Measurements from ENCODE around the gene TBC1D3E.
"Not testable (repeated sequence)": the region's sequence is repeated elsewhere in the genome, so short reads cannot be mapped to it uniquely, and the experiment has no call there.

Gene TBC1D3E

DNA sequence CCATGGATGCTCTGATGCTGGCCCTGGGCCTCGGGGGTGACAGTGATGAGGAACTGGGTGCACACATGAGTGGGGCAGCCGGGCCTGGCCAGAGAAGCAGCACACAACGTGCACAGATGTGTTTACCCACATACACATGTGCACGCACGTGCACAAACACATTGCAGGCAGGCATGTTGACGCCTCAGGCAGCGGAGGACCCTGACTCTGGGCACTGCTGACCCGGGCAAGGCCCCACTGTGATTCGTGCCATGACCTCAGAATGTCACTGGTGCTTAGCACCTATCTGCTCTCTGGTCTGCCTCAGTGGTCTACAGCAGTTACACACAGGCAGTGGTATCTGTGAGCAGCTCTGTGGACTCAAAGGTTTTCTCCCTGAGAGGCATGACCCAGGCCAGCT lies at the start of gene TBC1D3E:
Gene TBC1D3E, plus strand, starts transcription at position 301 of the 400 bp plus-strand sequence. CDS start 1,545 bp downstream, outside the sequence.
- DNase-seq: not testable (repeated sequence)

DNA sequence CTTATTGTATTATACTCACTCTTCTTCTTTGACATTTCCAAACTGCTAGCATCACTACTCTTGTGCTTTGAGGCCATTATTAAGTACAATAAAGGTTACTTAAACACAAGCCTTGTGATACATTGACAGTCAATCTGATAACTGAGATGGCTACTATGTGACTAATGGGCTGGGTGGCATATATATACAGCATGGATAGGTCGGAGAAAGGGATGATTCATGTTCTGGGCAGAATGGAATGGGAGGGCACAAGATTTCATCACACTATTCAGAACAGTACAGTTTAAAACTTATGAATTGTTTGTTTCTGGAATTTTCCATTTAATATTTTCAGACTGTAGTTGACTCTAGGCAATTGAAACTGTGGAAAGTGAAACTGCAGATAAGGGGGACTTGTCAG lies 40.4 kb upstream of the TBC1D3E start:
- not testable (repeated sequence) for DNase-seq

GRCh38 chr17:38088120-38088519 lies 39.6 kb upstream of the TBC1D3E start:
- DNase-seq: not testable (repeated sequence)

DNA sequence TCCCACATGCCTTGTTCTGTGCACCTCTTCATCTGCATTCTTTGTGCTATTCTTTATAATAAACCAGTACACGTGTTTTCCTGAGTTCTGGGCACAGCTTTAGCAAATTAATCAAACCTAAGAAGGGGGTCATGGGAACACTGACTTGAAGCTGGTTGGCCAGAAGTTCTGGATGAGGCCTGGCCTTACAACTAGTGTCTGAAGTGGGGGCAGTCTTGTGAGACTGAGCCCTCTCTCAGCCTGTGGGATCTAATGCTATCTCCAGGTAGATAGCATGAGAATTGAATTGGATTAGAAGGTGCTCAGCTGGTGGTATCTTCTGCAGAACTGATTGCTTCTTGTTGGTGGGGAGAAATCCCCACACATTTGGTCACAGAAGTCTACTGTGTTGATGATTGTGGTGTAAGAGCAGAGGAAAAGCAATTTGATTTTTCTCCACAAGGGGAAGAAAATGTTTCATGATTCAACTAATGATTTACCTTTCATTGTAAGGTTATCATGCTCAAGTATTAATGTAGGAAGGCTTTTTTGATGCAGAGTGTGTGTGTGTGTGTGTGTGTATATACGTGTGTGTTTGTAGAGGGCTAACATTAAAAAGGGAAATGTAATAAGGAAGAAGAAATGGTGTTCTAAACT lies 33.6 kb upstream of the TBC1D3E start:
- DNase-seq: not testable (repeated sequence)

- not testable (repeated sequence) for DNase-seq
Observed at GRCh38 chr17:38099262-38099661, 28.5 kb upstream of the TBC1D3E start.

DNA sequence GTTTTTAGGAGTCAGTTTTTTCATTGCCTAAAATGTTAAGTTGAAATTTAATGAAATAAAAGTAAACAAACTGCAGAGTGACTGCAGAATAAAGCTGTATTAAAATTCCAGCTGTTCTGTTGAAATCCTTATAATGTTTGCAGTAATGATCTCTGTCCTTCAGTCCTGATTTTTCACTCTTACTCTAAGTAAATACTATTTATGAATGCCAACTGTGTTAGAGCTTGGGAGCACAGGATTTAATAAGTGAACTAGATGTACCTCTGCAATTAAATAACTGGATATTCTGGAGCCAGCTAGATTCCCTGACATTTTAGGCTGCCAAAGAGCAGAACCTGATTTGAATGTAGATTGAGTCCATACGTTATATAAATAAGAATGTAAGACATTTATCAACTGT lies 7.9 kb upstream of the TBC1D3E start:
- DNase-seq: not testable (repeated sequence)

DNA sequence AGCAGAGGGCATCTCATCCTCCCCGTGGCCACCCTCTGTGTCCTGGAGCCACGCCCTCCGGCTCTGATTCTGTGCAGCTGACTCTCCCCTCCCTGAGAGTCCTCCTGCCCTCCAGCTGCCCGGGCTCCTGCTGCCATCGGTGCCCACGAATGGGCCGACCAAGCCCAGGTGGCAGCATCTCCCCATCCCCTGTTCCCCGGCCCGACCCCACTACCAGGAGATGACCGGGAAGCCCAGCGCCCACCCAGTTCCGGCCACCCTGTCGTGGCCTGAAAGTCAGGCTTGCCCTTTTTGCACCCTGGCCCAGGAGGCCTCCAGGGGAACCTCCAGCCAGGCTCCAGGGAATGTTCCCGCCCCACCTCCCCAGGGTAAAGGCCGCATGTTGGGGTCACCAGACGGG lies 7.1 kb downstream of the TBC1D3E start:
- DNase-seq: not testable (repeated sequence)

Data from activated T-cell treated with anti-CD3 and anti-CD28 coated beads for 4 hours (primary cell).